ENCODE data around the gene ZC3H7A.

DNA sequence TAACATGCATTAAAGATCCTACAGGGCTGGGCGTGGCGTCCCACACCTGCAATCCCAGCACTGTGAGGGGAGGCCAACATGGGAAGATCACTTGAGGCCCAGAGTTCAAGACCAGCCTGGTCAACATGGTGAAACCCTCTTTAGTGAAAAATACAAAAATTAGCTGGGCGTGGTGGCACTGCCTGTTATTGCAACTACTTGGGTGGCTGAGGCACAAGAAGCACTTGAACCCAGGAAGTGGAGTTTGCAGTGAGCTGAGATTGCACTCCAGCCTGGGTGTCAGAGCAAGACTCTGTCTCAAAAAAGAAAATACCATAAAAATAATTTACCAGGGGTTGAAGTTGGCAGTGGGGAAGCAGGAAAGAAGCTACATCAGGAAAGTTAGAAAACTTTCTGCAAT is 67.3 kb downstream of the ZC3H7A start:
- TF ChIP-seq, protein P1, sequence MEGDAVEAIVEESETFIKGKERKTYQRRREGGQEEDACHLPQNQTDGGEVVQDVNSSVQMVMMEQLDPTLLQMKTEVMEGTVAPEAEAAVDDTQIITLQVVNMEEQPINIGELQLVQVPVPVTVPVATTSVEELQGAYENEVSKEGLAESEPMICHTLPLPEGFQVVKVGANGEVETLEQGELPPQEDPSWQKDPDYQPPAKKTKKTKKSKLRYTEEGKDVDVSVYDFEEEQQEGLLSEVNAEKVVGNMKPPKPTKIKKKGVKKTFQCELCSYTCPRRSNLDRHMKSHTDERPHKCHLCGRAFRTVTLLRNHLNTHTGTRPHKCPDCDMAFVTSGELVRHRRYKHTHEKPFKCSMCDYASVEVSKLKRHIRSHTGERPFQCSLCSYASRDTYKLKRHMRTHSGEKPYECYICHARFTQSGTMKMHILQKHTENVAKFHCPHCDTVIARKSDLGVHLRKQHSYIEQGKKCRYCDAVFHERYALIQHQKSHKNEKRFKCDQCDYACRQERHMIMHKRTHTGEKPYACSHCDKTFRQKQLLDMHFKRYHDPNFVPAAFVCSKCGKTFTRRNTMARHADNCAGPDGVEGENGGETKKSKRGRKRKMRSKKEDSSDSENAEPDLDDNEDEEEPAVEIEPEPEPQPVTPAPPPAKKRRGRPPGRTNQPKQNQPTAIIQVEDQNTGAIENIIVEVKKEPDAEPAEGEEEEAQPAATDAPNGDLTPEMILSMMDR (IDR thresholded peaks at IDR 0.05), result no peak
- no peak for TF ChIP-seq POLR2A (IDR thresholded peaks at IDR 0.05)
- no peak for TF ChIP-seq EP300 (IDR thresholded peaks at IDR 0.05)
